ENCODE results near the gene KLHL5.
A peak's percentile ranks its signal among the peaks of the same experiment; 100 is the strongest.

Gene KLHL5

DNA sequence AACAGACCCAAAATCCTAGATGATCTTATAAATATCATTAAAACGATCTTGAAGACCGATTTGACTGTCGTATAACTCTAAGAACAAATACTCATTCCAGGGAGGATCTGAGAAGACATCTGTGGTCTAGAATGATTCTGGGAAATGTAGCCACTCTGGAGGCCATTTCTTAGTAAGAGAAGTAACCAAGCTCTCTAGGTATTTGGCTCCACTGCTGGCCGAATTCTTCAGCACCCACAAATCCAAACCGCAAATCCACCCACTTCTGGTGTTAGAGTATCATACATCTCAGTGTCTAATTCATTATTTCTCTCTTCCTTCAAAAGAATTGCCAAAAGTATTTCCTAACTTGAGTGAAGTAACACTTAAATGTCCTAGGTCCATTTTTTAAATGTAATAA is 23.9 kb downstream of the KLHL5 start:
- Histone ChIP-seq H3K4me3 (ENCODE audit: low read depth, low read length) (no peak overlapping the region), H2BK5ac (ENCODE audit: low read depth, low read length, poor library complexity) (no peak overlapping the region), H3K79me1 (ENCODE audit: low read length) (no peaks in the 10 kb centered on the region), H4K91ac (ENCODE audit: low read depth, low read length) (no peak overlapping the region), H3K18ac (ENCODE audit: low read length) (no peak overlapping the region), H3K79me2 (ENCODE audit: control insufficient read depth, insufficient read depth, low read length, poor library complexity) (no peaks in the 10 kb centered on the region), H3K4ac (ENCODE audit: low read depth, low read length) (no peak overlapping the region), H2BK120ac (ENCODE audit: insufficient read depth, low read length, poor library complexity) (no peak overlapping the region), H2BK12ac (ENCODE audit: low read length) (no peak overlapping the region), H3K27ac (ENCODE audit: low read depth, low read length) (no peak overlapping the region), H4K12ac (ENCODE audit: low read depth, low read length) (no peak overlapping the region), H2AFZ (ENCODE audit: insufficient read depth, low read length, poor library complexity) (no peak overlapping the region), H4K8ac (ENCODE audit: low read depth, low read length) (no peak overlapping the region), H3K27me3 (ENCODE audit: insufficient read depth, low read length) (no peaks in the 10 kb centered on the region), H3K9me3 (ENCODE audit: insufficient read depth, low read depth, low read length) (no peaks in the 10 kb centered on the region), H2AK5ac (ENCODE audit: low read length) (no peak overlapping the region), H3K4me1 (ENCODE audit: control insufficient read depth in 1 of 2, insufficient read depth in 2 of 2, low read length in 2 of 2) (no peaks in the 10 kb centered on the region), H3K23ac (ENCODE audit: low read length) (no peak overlapping the region), H3K14ac (ENCODE audit: low read length) (no peak overlapping the region), H3K4me2 (ENCODE audit: low read length) (no peak overlapping the region), H3K36me3 (ENCODE audit: control insufficient read depth in 1 of 2, insufficient read depth in 2 of 2, low read length in 2 of 2) (peaks cover 0 to 6% of the 10 kb centered on the region in 2 experiments), H3K9ac (ENCODE audit: low read length) (no peak overlapping the region)
- no CpG with 5 or more reads among the region's 5 CpGs for WGBS (ENCODE audit: extremely low coverage, insufficient coverage, insufficient read length)
- no peak for DNase-seq

DNA sequence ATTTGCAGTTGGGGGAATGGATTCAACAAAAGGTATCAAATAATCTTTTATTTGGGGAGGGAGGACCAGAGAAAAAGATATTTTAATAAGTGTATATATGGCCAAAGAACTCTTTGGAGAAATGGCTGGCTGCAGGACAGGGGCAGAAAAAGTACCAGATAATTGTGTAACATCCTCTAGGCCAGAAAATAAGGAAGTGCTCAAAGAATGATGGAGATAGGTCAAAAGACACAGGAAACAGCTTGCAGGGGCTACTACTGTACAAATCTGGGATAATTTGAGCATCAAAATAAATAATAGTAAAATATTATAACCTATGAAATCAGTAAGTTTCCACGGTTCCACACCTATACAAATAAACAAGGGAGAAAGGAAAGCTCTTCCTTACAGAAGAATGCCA is 34.8 kb downstream of the KLHL5 start:
- no peak overlapping the region for H3K4me3 ChIP-seq (ENCODE audit: low read depth, low read length)
- no peak overlapping the region for H3K14ac ChIP-seq (ENCODE audit: low read length)
- WGBS (ENCODE audit: extremely low coverage, insufficient coverage, insufficient read length): no CpG with 5 or more reads among the region's 1 CpG
- H3K4me1 ChIP-seq (ENCODE audit: control insufficient read depth in 1 of 2, insufficient read depth in 2 of 2, low read length in 2 of 2): no peaks in the 10 kb centered on the region
- no peak overlapping the region for H2AK5ac ChIP-seq (ENCODE audit: low read length)
- H3K18ac ChIP-seq (ENCODE audit: low read length): no peak overlapping the region
- no peak overlapping the region for H4K91ac ChIP-seq (ENCODE audit: low read depth, low read length)
- H3K27me3 ChIP-seq (ENCODE audit: insufficient read depth, low read length): no peaks in the 10 kb centered on the region
- H3K79me1 ChIP-seq (ENCODE audit: low read length): no peaks in the 10 kb centered on the region
- no peak overlapping the region for H3K23ac ChIP-seq (ENCODE audit: low read length)
- H3K9ac ChIP-seq (ENCODE audit: low read length): no peak overlapping the region
- H3K4me2 ChIP-seq (ENCODE audit: low read length): no peak overlapping the region
- H4K12ac ChIP-seq (ENCODE audit: low read depth, low read length): no peak overlapping the region
- DNase-seq: no peak
- H2BK12ac ChIP-seq (ENCODE audit: low read length): no peak overlapping the region
- no peak overlapping the region for H3K4ac ChIP-seq (ENCODE audit: low read depth, low read length)
- H3K9me3 ChIP-seq (ENCODE audit: insufficient read depth, low read depth, low read length): no peaks in the 10 kb centered on the region
- no peak overlapping the region for H3K27ac ChIP-seq (ENCODE audit: low read depth, low read length)
- H2BK5ac ChIP-seq (ENCODE audit: low read depth, low read length, poor library complexity): no peak overlapping the region
- H3K36me3 ChIP-seq (ENCODE audit: control insufficient read depth in 1 of 2, insufficient read depth in 2 of 2, low read length in 2 of 2): peaks cover 0 to 2% of the 10 kb centered on the region in 2 experiments
- H2BK120ac ChIP-seq (ENCODE audit: insufficient read depth, low read length, poor library complexity): no peak overlapping the region
- no peak overlapping the region for H4K8ac ChIP-seq (ENCODE audit: low read depth, low read length)
- no peaks in the 10 kb centered on the region for H3K79me2 ChIP-seq (ENCODE audit: control insufficient read depth, insufficient read depth, low read length, poor library complexity)
- H2AFZ ChIP-seq (ENCODE audit: insufficient read depth, low read length, poor library complexity): no peak overlapping the region

DNA sequence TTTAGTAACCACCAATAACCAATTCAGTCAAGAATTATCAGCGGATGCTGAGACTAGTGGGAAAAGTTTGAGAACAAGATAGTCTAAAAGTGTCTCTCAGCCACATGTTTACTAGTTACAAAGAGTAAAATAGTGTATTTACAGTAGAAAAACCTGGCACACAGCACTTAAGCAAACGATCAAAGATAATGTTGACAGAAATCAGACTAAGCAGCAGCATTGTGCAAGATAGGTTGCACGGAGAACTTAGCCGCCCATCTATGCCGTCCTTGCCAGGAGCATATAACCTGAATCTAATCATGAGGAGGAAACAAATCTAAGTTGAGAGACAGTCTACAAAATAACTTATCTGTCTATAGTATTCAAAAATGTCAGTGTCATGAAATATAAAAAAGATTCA is 35.3 kb downstream of the KLHL5 start:
- Histone ChIP-seq H4K8ac (ENCODE audit: low read depth, low read length) (no peak overlapping the region), H3K27me3 (ENCODE audit: insufficient read depth, low read length) (no peaks in the 10 kb centered on the region), H2BK12ac (ENCODE audit: low read length) (no peak overlapping the region), H3K4me1 (ENCODE audit: control insufficient read depth in 1 of 2, insufficient read depth in 2 of 2, low read length in 2 of 2) (no peaks in the 10 kb centered on the region), H3K14ac (ENCODE audit: low read length) (no peak overlapping the region), H3K9me3 (ENCODE audit: insufficient read depth, low read depth, low read length) (no peaks in the 10 kb centered on the region), H4K12ac (ENCODE audit: low read depth, low read length) (no peak overlapping the region), H2AFZ (ENCODE audit: insufficient read depth, low read length, poor library complexity) (no peak overlapping the region), H3K9ac (ENCODE audit: low read length) (no peak overlapping the region), H3K79me1 (ENCODE audit: low read length) (no peaks in the 10 kb centered on the region), H2AK5ac (ENCODE audit: low read length) (no peak overlapping the region), H3K79me2 (ENCODE audit: control insufficient read depth, insufficient read depth, low read length, poor library complexity) (no peaks in the 10 kb centered on the region), H3K4ac (ENCODE audit: low read depth, low read length) (no peak overlapping the region), H3K18ac (ENCODE audit: low read length) (no peak overlapping the region), H2BK120ac (ENCODE audit: insufficient read depth, low read length, poor library complexity) (no peak overlapping the region), H3K4me2 (ENCODE audit: low read length) (no peak overlapping the region), H3K23ac (ENCODE audit: low read length) (no peak overlapping the region), H3K4me3 (ENCODE audit: low read depth, low read length) (no peak overlapping the region), H2BK5ac (ENCODE audit: low read depth, low read length, poor library complexity) (no peak overlapping the region), H3K36me3 (ENCODE audit: control insufficient read depth in 1 of 2, insufficient read depth in 2 of 2, low read length in 2 of 2) (peaks cover 0 to 2% of the 10 kb centered on the region in 2 experiments), H4K91ac (ENCODE audit: low read depth, low read length) (no peak overlapping the region), H3K27ac (ENCODE audit: low read depth, low read length) (no peak overlapping the region)
- DNase-seq: no peak
- WGBS (ENCODE audit: extremely low coverage, insufficient coverage, insufficient read length): no CpG with 5 or more reads among the region's 5 CpGs

DNA sequence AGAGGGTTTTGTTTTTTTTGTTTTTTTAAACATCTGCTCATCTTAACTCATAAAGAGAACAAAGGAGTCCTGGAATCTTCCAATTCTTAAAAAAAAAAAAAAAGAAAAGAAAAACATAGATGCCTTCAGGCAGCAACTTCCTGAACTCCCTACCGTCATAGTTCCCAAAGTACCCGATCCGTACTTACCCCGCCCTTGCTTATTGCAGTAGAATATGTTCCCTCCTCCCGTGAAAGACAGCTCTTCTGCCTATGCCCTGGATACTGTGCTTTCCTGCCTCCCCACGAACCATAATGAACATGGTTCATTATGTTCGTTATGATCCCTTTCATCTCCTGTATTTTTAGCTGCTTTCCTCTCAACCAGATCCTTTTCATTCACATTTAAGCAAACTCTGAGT is 40.3 kb downstream of the KLHL5 start:
- no peak overlapping the region for H3K18ac ChIP-seq (ENCODE audit: low read length)
- H2AFZ ChIP-seq (ENCODE audit: insufficient read depth, low read length, poor library complexity): no peak overlapping the region
- H4K8ac ChIP-seq (ENCODE audit: low read depth, low read length): no peak overlapping the region
- H4K91ac ChIP-seq (ENCODE audit: low read depth, low read length): no peak overlapping the region
- H3K27me3 ChIP-seq (ENCODE audit: insufficient read depth, low read length): no peaks in the 10 kb centered on the region
- no peaks in the 10 kb centered on the region for H3K4me1 ChIP-seq (ENCODE audit: control insufficient read depth in 1 of 2, insufficient read depth in 2 of 2, low read length in 2 of 2)
- no peak overlapping the region for H3K4me2 ChIP-seq (ENCODE audit: low read length)
- H3K4me3 ChIP-seq (ENCODE audit: low read depth, low read length): no peak overlapping the region
- DNase-seq: peak in 1 of 2 donors; percentile 15
- no peak overlapping the region for H2AK5ac ChIP-seq (ENCODE audit: low read length)
- H3K9ac ChIP-seq (ENCODE audit: low read length): no peak overlapping the region
- H2BK5ac ChIP-seq (ENCODE audit: low read depth, low read length, poor library complexity): no peak overlapping the region
- no peak overlapping the region for H3K4ac ChIP-seq (ENCODE audit: low read depth, low read length)
- H3K79me2 ChIP-seq (ENCODE audit: control insufficient read depth, insufficient read depth, low read length, poor library complexity): no peaks in the 10 kb centered on the region
- no peak overlapping the region for H3K23ac ChIP-seq (ENCODE audit: low read length)
- H3K27ac ChIP-seq (ENCODE audit: low read depth, low read length): no peak overlapping the region
- peaks cover 6 to 7% of the 10 kb centered on the region in 2 experiments for H3K36me3 ChIP-seq (ENCODE audit: control insufficient read depth in 1 of 2, insufficient read depth in 2 of 2, low read length in 2 of 2)
- H2BK120ac ChIP-seq (ENCODE audit: insufficient read depth, low read length, poor library complexity): no peak overlapping the region
- H3K9me3 ChIP-seq (ENCODE audit: insufficient read depth, low read depth, low read length): no peaks in the 10 kb centered on the region
- no peaks in the 10 kb centered on the region for H3K79me1 ChIP-seq (ENCODE audit: low read length)
- no peak overlapping the region for H3K14ac ChIP-seq (ENCODE audit: low read length)
- H2BK12ac ChIP-seq (ENCODE audit: low read length): no peak overlapping the region
- WGBS (ENCODE audit: extremely low coverage, insufficient coverage, insufficient read length): no CpG with 5 or more reads among the region's 7 CpGs
- no peak overlapping the region for H4K12ac ChIP-seq (ENCODE audit: low read depth, low read length)
